C4-2B (cell line): ENCODE measurements around the gene GOLM1.

Experiments used
- CTCF ChIP-seq: fragments of 450-650 bp; conservative IDR thresholded peaks from 2 replicates; pipeline ENCODE4 v1.5.1; 2017; ENCODE audit warnings: mild to moderate bottlenecking
- ZFX ChIP-seq: fragments of 450-650 bp; IDR thresholded peaks from 2 replicates; pipeline ENCODE4 v1.6.1; 2017

DNA sequence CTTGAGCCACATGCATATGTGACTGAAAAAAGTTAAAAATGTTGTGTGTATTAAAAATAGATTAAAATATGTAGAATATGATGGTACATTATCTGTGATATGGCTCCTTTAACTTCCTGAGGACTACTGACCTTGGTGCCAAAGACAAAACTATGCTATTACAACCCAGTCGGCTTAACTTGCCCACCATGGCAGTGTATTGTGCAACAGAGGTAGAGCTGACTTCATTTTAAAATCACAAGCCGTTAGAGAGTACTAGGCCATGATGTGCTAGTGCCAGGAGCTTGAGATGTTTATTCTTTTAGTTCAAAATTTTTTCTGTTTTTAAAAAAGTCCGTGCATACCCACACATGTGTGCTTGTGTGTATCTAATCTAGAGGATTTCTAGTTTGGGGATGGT, 112.1 kb downstream of the GOLM1 start:
- TF ChIP-seq CTCF (no peak), ZFX (no peak)
